ENCODE measurements around the gene AOX1. TPM values are rescaled to one million over a fixed set of nuclear protein-coding genes. Genes with fewer than 3 reads are reported as not detected.

AOX1 gene
- total and polyA plus RNA-seq, 2 of the 8 experiments (the other 6 are each of a cell fraction or from before 2014, with no cell fraction given), result 5.6 to 8.3 TPM

DNA sequence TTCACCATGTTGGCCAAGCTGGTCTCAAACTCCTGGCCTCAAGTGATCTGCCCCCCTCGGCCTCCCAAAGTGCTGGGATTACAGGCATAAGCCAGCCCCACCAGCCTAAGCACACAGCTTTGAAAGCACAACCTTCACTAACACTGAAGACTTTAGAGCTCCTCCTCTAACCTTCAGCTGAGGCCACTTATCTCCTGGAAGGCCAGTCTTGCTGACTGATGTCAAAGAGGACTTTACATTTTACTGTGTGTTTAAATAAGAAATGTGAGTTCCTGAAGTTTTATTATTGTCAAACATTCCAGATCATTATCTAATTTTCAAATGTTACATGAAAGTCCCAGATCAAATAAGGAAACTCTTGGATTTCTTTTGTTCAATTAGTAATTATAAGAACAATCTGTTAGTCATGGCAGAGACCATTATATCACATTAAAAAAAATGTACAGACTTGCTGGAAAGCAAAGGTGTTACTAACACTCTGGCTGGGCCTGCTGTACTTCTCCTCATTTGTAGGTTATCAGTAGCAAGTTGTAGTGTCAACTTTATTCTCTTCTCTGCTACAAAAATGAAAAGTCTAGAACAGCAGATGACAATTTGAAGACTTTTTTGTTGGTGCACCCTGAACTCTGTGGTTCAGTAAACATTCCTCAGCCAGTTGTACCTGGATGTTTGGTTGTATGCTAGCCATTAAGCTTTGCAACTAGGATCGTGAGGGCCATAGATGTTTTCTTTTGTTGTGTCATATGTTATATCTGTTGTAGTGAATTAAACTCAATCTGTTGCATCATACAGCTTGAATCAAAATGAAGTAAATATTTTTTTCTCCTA lies 80.0 kb downstream of the AOX1 start:
- 85% methylated on average over 2 of the region's 2 CpGs; no CpG with 5 or more reads in 1 of the 2 experiments for WGBS, 2 experiments (ENCODE audit: extremely low coverage in 1 of 2, insufficient coverage in 1 of 2, insufficient read length in 1 of 2, insufficient replicate concordance in 2 of 2, low coverage in 1 of 2, low lambda C conversion rate in 2 of 2, missing lambda C conversion rate in 1 of 2)
- H3K27me3 ChIP-seq (replicated peaks in 1 of 4; ENCODE audit: control insufficient read depth in 3 of 4, extremely low read depth in 1 of 4, insufficient read depth in 3 of 4, low read length in 3 of 4), result no peaks in the 10 kb centered on the region
- no peaks in the 10 kb centered on the region for H3K79me1 ChIP-seq (ENCODE audit: low read depth, low read length)
- H3K79me2 ChIP-seq (ENCODE audit: control insufficient read depth in 1 of 2, insufficient read depth in 2 of 2, low read length in 2 of 2), result no peaks in the 10 kb centered on the region
- H2BK5ac ChIP-seq (ENCODE audit: low read depth, low read length), result no peak overlapping the region
- no peak overlapping the region for H3K4ac ChIP-seq (replicated peaks; ENCODE audit: insufficient read length, low read depth, low read length)
- no peak overlapping the region for H3K4me3 ChIP-seq (ENCODE audit: extremely low read depth in 1 of 4, insufficient read depth in 2 of 4, low read depth in 3 of 4, low read length in 4 of 4)
- no peak overlapping the region for H3K14ac ChIP-seq (ENCODE audit: insufficient read length)
- POLR2A ChIA-PET (ENCODE audit: partially characterized antibody), result no interaction called here
- no peak for DNase-seq (ENCODE audit: low read depth in 1 of 2, low spot score in 2 of 2)
- no peak overlapping the region for H2BK15ac ChIP-seq (ENCODE audit: low read length)
- H2AK5ac ChIP-seq (ENCODE audit: low read depth, low read length), result no peak overlapping the region
- no peak for FAIRE-seq
- H3K23ac ChIP-seq (ENCODE audit: insufficient read length), result no peak overlapping the region
- H2BK12ac ChIP-seq (ENCODE audit: low read depth, low read length), result no peak overlapping the region
- CTCF ChIA-PET (ENCODE audit: partially characterized antibody), result interaction anchor here (1.1 to 2.4 kb wide), 3 partner anchors 11 to 72 kb away, joined by 3 to 6 read pairs (median 4); no protein-coding TSS in a partner anchor
- no peaks in the 10 kb centered on the region for H3K36me3 ChIP-seq (ENCODE audit: control insufficient read depth in 2 of 4, insufficient read depth in 4 of 4, low read length in 3 of 4)
- H4K8ac ChIP-seq (ENCODE audit: extremely low read depth, insufficient read depth, low read length), result no peak overlapping the region
- H3K9me3 ChIP-seq (ENCODE audit: insufficient read depth in 2 of 2, low read depth in 1 of 2, low read length in 1 of 2), result no peaks in the 10 kb centered on the region
- H3K18ac ChIP-seq (ENCODE audit: extremely low read depth, low read length), result no peak overlapping the region
- H2BK120ac ChIP-seq (replicated peaks; ENCODE audit: low read depth, low read length), result no peak overlapping the region
- no peak overlapping the region for H2BK20ac ChIP-seq (ENCODE audit: low read length)
- no peak overlapping the region for H4K5ac ChIP-seq (ENCODE audit: insufficient read length, low read depth, low read length)
- H3K9ac ChIP-seq (replicated peaks in 1 of 4; ENCODE audit: extremely low read depth in 1 of 4, low read depth in 3 of 4, low read length in 3 of 4), result no peak overlapping the region
- H2AFZ ChIP-seq (ENCODE audit: low read length), result no peak overlapping the region
- no peak overlapping the region for H3K56ac ChIP-seq (replicated peaks; ENCODE audit: insufficient read length, low read depth, low read length)
- H3K4me1 ChIP-seq (replicated peaks in 1 of 4; ENCODE audit: control insufficient read depth in 3 of 4, insufficient read depth in 4 of 4, low read length in 3 of 4), result no peaks in the 10 kb centered on the region
- no peak overlapping the region for H4K91ac ChIP-seq (replicated peaks; ENCODE audit: insufficient read length, low read length)
- H3K27ac ChIP-seq (ENCODE audit: low read depth, low read length), result no peak overlapping the region
- no peaks in the 10 kb centered on the region for H4K20me1 ChIP-seq (replicated peaks in 1 of 2; ENCODE audit: control insufficient read depth in 1 of 2, insufficient read depth in 2 of 2, low read length in 2 of 2)
- H3K4me2 ChIP-seq (ENCODE audit: insufficient read depth in 1 of 2, low read depth in 2 of 2, low read length in 2 of 2), result no peak overlapping the region
- H3K23me2 ChIP-seq (ENCODE audit: low read depth, low read length), result no peaks in the 10 kb centered on the region
- no peak for TF ChIP-seq EZH2 (IDR thresholded peaks at IDR 0.05; ENCODE audit: low read depth, low read length, severe bottlenecking)
- no peak for TF ChIP-seq FOSL1 (IDR thresholded peaks at IDR 0.05; ENCODE audit: insufficient read depth, low read depth, low read length)
- no peak for TF ChIP-seq SIX5 (IDR thresholded peaks at IDR 0.05; ENCODE audit: low read depth, low read length)
- no peak for TF ChIP-seq MAFK (IDR thresholded peaks at IDR 0.05; ENCODE audit: low read depth, low read length)
- no peak for TF ChIP-seq SAP30 (IDR thresholded peaks at IDR 0.05; ENCODE audit: insufficient read depth, insufficient replicate concordance, low read length)
- no peak for TF ChIP-seq CBX5 (IDR thresholded peaks at IDR 0.05; ENCODE audit: low read depth, low read length)
- no peak for TF ChIP-seq RBBP5 (IDR thresholded peaks at IDR 0.05; ENCODE audit: borderline replicate concordance, low read depth, low read length)
- no peak for TF ChIP-seq RFX5 (IDR thresholded peaks at IDR 0.05; ENCODE audit: borderline replicate concordance, low read depth, low read length)
